ENCODE measurements around the gene SMARCD3.

Gene SMARCD3

DNA sequence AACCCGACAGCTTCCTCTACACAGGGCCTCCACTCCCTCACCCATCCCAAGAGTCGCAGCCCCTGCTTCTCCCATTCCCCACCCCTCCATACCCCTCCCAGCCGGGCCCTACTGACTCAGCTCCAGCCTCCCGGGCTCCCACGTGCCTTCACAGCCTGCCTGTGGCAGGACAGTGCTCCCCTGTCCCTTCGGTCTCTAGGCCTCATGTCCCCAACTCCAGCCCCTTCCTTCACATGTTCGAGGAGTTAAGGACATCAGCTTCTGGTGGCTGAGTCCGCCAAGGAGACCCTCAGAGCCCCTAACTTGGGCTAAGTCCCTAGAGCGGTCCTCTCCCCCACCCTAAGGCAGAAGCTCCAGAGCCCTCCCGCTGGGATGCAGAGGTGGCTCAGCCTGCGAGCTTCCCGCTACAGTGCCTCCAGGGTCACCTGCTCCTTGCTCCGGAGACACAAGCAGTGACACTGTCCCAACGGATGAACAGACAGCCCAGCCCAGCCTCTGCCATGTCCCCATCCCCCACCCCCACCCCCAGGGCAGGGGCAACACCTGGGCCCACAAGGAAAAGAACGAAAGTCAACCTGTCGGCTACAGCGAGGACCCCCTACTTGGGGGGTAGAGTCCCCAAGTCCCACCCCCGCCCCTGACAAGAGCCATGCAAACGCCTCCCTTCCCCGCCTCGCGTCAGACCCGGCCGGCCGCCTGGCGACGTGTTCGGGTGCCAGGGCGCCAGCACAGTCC is 716 bp downstream of the SMARCD3 start:
- no peak for DNase-seq (ENCODE audit: low read depth, low spot score)
- peaks cover 68% of the 10 kb centered on the region for H3K27me3 ChIP-seq (ENCODE audit: insufficient read depth, insufficient read length)
- H3K9me3 ChIP-seq (ENCODE audit: insufficient read depth, low read length): no peaks in the 10 kb centered on the region
- H3K4me1 ChIP-seq (ENCODE audit: insufficient read depth, insufficient read length): peaks cover 33% of the 10 kb centered on the region
- peak overlapping the region; percentile 40 for H3K4me3 ChIP-seq (ENCODE audit: insufficient read length, low read depth)
- peak overlapping the region; percentile 32 for H3K9ac ChIP-seq (ENCODE audit: insufficient read length, low read depth)
- TF ChIP-seq YY1 (IDR thresholded peaks at IDR 0.05; ENCODE audit: insufficient read depth, insufficient read length) (no peak), SUZ12 (IDR thresholded peaks at IDR 0.05; ENCODE audit: extremely low read depth, insufficient read depth, insufficient read length) (no peak), ZNF274 (IDR thresholded peaks at IDR 0.05; ENCODE audit: low read depth, low read length) (no peak)
- no peaks in the 10 kb centered on the region for H3K36me3 ChIP-seq (ENCODE audit: insufficient read depth, insufficient read length, low read length)

DNA sequence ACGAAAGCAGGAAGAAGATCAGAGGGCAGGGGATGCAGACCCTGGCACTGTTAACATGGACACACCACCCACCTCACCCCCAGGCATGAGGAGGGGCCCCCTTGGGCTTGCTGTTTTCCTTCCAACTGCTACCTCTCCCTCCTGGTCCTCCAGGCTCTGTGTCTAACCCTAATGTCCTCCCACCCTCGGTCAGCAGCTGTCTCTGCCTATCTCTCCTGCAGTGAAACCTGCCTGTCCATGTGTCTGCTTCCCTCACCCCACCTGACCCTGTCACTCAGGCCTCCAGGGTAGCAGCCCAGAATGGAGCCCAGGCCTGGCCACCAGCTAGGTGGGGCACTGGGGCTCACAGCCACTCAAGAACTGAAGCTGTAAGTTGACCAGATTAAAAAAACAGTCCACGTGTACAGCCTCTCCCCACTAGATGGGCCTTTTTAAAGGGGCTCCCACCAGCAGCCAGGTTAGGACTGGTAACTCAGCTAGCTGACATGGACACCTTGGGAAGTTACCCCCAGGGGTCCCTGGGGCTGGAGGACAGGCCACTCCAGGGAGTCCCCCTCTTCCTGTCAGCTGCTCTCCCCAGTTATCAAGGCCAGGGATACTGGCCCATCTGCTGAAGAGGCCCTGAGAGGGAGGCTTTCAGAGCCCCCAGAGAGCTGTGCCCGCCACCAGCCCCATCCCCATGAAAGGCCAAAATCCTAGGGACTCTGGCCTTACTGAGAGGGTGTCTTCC is 1.5 kb downstream of the SMARCD3 start:
- Histone ChIP-seq H3K36me3 (ENCODE audit: insufficient read depth, insufficient read length, low read length) (no peaks in the 10 kb centered on the region), H3K27me3 (ENCODE audit: insufficient read depth, insufficient read length) (peaks cover 60% of the 10 kb centered on the region), H3K9ac (ENCODE audit: insufficient read length, low read depth) (no peak overlapping the region), H3K9me3 (ENCODE audit: insufficient read depth, low read length) (no peaks in the 10 kb centered on the region), H3K4me1 (ENCODE audit: insufficient read depth, insufficient read length) (peaks cover 33% of the 10 kb centered on the region), H3K4me3 (ENCODE audit: insufficient read length, low read depth) (no peak overlapping the region)
- DNase-seq (ENCODE audit: low read depth, low spot score): no peak
- no peak for TF ChIP-seq SUZ12 (IDR thresholded peaks at IDR 0.05; ENCODE audit: extremely low read depth, insufficient read depth, insufficient read length)
- TF ChIP-seq ZNF274 (IDR thresholded peaks at IDR 0.05; ENCODE audit: low read depth, low read length): no peak
- TF ChIP-seq YY1 (IDR thresholded peaks at IDR 0.05; ENCODE audit: insufficient read depth, insufficient read length): no peak

DNA sequence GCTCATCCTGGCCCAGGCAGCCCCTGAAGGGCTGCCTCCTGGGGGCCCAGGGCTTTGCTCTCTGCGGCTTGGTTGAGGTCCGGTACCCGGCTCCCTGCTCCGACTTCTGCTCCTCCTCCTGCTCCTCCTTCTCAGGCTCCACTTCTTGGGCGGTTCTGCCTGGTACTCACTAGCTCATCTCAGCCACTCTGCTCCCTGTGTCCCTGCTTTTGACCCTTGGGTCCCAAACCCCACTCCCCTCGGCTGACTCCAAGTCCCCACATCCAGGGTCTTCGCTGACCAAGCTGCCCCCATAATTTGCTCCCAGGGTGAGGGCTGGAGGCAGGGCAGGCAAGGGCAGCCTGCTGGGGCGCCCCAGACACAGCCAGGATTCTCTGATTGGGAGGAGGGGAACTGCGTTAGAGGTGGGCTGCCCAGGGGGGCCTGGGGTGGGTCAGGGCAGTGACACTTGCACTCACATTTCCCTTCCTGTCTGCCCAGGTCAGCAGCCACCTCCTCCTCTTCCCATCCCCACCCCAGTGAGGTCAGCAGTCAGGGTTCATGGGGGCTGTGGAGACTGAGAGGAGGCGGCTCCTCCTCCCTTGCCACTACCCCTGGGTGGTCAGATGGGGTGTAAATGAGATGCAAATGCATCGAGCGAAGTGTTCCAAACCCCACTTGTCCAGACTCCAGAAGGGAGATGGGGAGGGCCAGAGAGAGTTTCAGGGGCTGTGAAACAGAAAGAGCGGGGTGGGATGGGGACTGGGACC is 2.2 kb downstream of the SMARCD3 start:
- no peak for DNase-seq (ENCODE audit: low read depth, low spot score)
- Histone ChIP-seq H3K9me3 (ENCODE audit: insufficient read depth, low read length) (no peaks in the 10 kb centered on the region), H3K4me3 (ENCODE audit: insufficient read length, low read depth) (no peak overlapping the region), H3K9ac (ENCODE audit: insufficient read length, low read depth) (no peak overlapping the region), H3K27me3 (ENCODE audit: insufficient read depth, insufficient read length) (peaks cover 57% of the 10 kb centered on the region), H3K36me3 (ENCODE audit: insufficient read depth, insufficient read length, low read length) (no peaks in the 10 kb centered on the region), H3K4me1 (ENCODE audit: insufficient read depth, insufficient read length) (peaks cover 33% of the 10 kb centered on the region)
- TF ChIP-seq ZNF274 (IDR thresholded peaks at IDR 0.05; ENCODE audit: low read depth, low read length) (no peak), YY1 (IDR thresholded peaks at IDR 0.05; ENCODE audit: insufficient read depth, insufficient read length) (no peak), SUZ12 (IDR thresholded peaks at IDR 0.05; ENCODE audit: extremely low read depth, insufficient read depth, insufficient read length) (no peak)

- DNase-seq (ENCODE audit: low read depth, low spot score): no peak
- Histone ChIP-seq H3K27me3 (ENCODE audit: insufficient read depth, insufficient read length) (peaks cover 49% of the 10 kb centered on the region), H3K36me3 (ENCODE audit: insufficient read depth, insufficient read length, low read length) (peaks cover 1% of the 10 kb centered on the region), H3K4me1 (ENCODE audit: insufficient read depth, insufficient read length) (peaks cover 26% of the 10 kb centered on the region), H3K4me3 (ENCODE audit: insufficient read length, low read depth) (peak overlapping the region; percentile 37), H3K9me3 (ENCODE audit: insufficient read depth, low read length) (no peaks in the 10 kb centered on the region), H3K9ac (ENCODE audit: insufficient read length, low read depth) (peak overlapping the region; percentile 32)
- TF ChIP-seq YY1 (IDR thresholded peaks at IDR 0.05; ENCODE audit: insufficient read depth, insufficient read length) (no peak), SUZ12 (IDR thresholded peaks at IDR 0.05; ENCODE audit: extremely low read depth, insufficient read depth, insufficient read length) (no peak), ZNF274 (IDR thresholded peaks at IDR 0.05; ENCODE audit: low read depth, low read length) (no peak)
Measured at GRCh38 chr7:151245360-151246101, 3.0 kb downstream of the SMARCD3 start.

- TF ChIP-seq SUZ12 (IDR thresholded peaks at IDR 0.05; ENCODE audit: extremely low read depth, insufficient read depth, insufficient read length) (no peak), YY1 (IDR thresholded peaks at IDR 0.05; ENCODE audit: insufficient read depth, insufficient read length) (no peak), ZNF274 (IDR thresholded peaks at IDR 0.05; ENCODE audit: low read depth, low read length) (no peak)
- Histone ChIP-seq H3K9me3 (ENCODE audit: insufficient read depth, low read length) (no peaks in the 10 kb centered on the region), H3K9ac (ENCODE audit: insufficient read length, low read depth) (peak overlapping the region; percentile 32), H3K4me1 (ENCODE audit: insufficient read depth, insufficient read length) (peaks cover 21% of the 10 kb centered on the region), H3K27me3 (ENCODE audit: insufficient read depth, insufficient read length) (peaks cover 43% of the 10 kb centered on the region), H3K36me3 (ENCODE audit: insufficient read depth, insufficient read length, low read length) (peaks cover 8% of the 10 kb centered on the region), H3K4me3 (ENCODE audit: insufficient read length, low read depth) (peak overlapping the region; percentile 37)
- DNase-seq (ENCODE audit: low read depth, low spot score): no peak
Measured at GRCh38 chr7:151244841-151245346, 3.6 kb downstream of the SMARCD3 start.

DNA sequence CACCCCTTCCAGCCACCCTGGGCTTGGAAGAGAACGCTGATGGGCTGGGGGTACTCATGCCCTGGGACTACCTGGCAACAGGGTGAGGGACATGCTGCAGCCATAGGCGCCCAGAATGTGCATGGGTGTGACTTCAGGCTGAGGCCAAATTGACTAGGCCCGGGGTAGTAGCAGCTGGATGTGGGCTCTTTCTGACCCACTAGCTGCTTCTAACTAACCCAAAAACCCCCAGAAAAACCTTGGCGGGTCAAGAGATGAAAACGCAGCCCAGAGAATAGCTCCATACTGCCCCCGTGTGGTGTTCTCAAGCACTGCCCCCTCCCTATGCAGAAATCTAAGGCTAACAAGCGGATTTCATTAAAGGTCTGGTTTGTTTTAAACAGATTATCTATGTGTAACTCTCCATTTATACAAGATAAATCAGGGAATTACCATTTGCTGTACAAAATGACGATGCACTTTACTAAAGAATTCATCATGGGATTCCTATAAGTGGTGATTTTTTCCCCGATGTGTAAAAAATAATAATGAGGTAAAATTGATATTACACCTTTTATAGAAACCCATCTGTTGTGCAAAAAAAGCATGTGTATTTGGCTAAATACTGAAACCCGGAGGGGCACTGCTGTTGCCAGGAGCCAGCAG is 4.2 kb downstream of the SMARCD3 start:
- no peak for DNase-seq (ENCODE audit: low read depth, low spot score)
- Histone ChIP-seq H3K27me3 (ENCODE audit: insufficient read depth, insufficient read length) (peaks cover 39% of the 10 kb centered on the region), H3K9me3 (ENCODE audit: insufficient read depth, low read length) (no peaks in the 10 kb centered on the region), H3K4me1 (ENCODE audit: insufficient read depth, insufficient read length) (peaks cover 21% of the 10 kb centered on the region), H3K9ac (ENCODE audit: insufficient read length, low read depth) (peak overlapping the region; percentile 32), H3K4me3 (ENCODE audit: insufficient read length, low read depth) (no peak overlapping the region), H3K36me3 (ENCODE audit: insufficient read depth, insufficient read length, low read length) (peaks cover 12% of the 10 kb centered on the region)
- TF ChIP-seq ZNF274 (IDR thresholded peaks at IDR 0.05; ENCODE audit: low read depth, low read length) (no peak), YY1 (IDR thresholded peaks at IDR 0.05; ENCODE audit: insufficient read depth, insufficient read length) (no peak), SUZ12 (IDR thresholded peaks at IDR 0.05; ENCODE audit: extremely low read depth, insufficient read depth, insufficient read length) (no peak)
